Karpas-422 (cell line): ENCODE data around the gene MMP27. TPM values are rescaled to one million over a fixed set of nuclear protein-coding genes. Genes with fewer than 3 reads are reported as not detected.
A peak's percentile ranks its signal among the peaks of the same experiment; 100 is the strongest.
"Not testable (repeated sequence)": the region's sequence is repeated elsewhere in the genome, so short reads cannot be mapped to it uniquely, and the experiment has no call there.

Experiments
- DNase-seq: peaks from one replicate; pipeline ENCODE4 v3.0.0-alpha.2; 2015
- H2AFZ ChIP-seq: fragments of 200-600 bp; sonication (generic); 2 replicates; pipeline ENCODE4 v1.6.1; 2014; ENCODE audit warnings: antibody characterized with exemption, low read length, mixed read lengths
- H3K27ac ChIP-seq: fragments of 200-600 bp; sonication (generic); 2 replicates; pipeline ENCODE4 v1.5.1; 2014; ENCODE audit warnings: mild to moderate bottlenecking, low read length, moderate library complexity
- H3K27me3 ChIP-seq: fragments of 200-600 bp; sonication (generic); 2 replicates; pipeline ENCODE4 v1.6.1; 2014; ENCODE audit warnings: low read length, mixed read lengths
- H3K36me3 ChIP-seq: fragments of 200-600 bp; sonication (generic); 2 replicates; pipeline ENCODE4 v1.6.1; 2014; ENCODE audit warnings: low read length, mixed read lengths; ENCODE audit not compliant: insufficient read depth
- H3K4me1 ChIP-seq: fragments of 200-600 bp; sonication (generic); 2 replicates; pipeline ENCODE4 v1.6.1; 2014; ENCODE audit warnings: mild to moderate bottlenecking, low read length, mixed read lengths
- H3K4me2 ChIP-seq: fragments of 200-600 bp; sonication (generic); 2 replicates; pipeline ENCODE4 v1.6.1; 2014; ENCODE audit warnings: low read length, low read depth, mild to moderate bottlenecking; ENCODE audit not compliant: poor library complexity, severe bottlenecking
- H3K4me3 ChIP-seq: fragments of 200-600 bp; sonication (generic); 2 replicates; pipeline ENCODE4 v1.5.1; 2014; ENCODE audit warnings: mild to moderate bottlenecking, antibody characterized with exemption, low read length, mixed read lengths
- H3K79me2 ChIP-seq: fragments of 200-600 bp; sonication (generic); 2 replicates; pipeline ENCODE4 v1.6.1; 2014; ENCODE audit warnings: mild to moderate bottlenecking, low read length, mixed read lengths
- H3K9ac ChIP-seq: fragments of 200-600 bp; sonication (generic); 2 replicates; pipeline ENCODE4 v1.6.0; 2014; ENCODE audit warnings: low read length
- H3K9me2 ChIP-seq: fragments of 200-600 bp; sonication (generic), shearing (Covaris generic); replicated peaks from 2 replicates; pipeline ENCODE4 v1.6.0; 2014; ENCODE audit warnings: mild to moderate bottlenecking, low read length, moderate library complexity; ENCODE audit not compliant: insufficient read depth
- H3K9me3 ChIP-seq: fragments of 300-700, 200-600 bp; sonication (generic); 2 replicates; pipeline ENCODE4 v1.6.1; 2014; ENCODE audit warnings: low read length, mixed read lengths
- H4K20me1 ChIP-seq: fragments of 200-600 bp; sonication (generic); 2 replicates; pipeline ENCODE4 v1.6.1; 2014; ENCODE audit warnings: mild to moderate bottlenecking, antibody characterized with exemption, low read length, low read depth; ENCODE audit not compliant: insufficient read depth
- total RNA-seq: library from RNA; depleted of rRNA; stranded (reverse); fragments of >200 nt; shearing (Covaris generic); gene quantifications from 2 replicates; pipeline ENCODE4 v1.2.3, GENCODE V29; 2014; ENCODE audit warnings: low replicate concordance; rRNA removed

Gene MMP27
- total RNA-seq, result not detected in 2 replicates

GRCh38 chr11:102705626-102706025 is at the start of gene MMP27:
MMP27 (minus strand) TSS chr11:102705769; CDS start chr11:102705714, 55 bp downstream.
- DNase-seq, result no peak
- Histone ChIP-seq H3K27me3 (no peaks in the 10 kb centered on the region; the same call in 1 of the 2 replicates), H3K9me2 (no peaks in the 10 kb centered on the region), H3K9me3 (no peaks in the 10 kb centered on the region), H3K36me3 (no peaks in the 10 kb centered on the region), H3K4me3 (no peak within 1 kb of the TSS), H3K4me2 (no peak within 1 kb of the TSS), H2AFZ (no peak within 1 kb of the TSS), H3K27ac (no peak within 1 kb of the TSS), H4K20me1 (no peaks in the 10 kb centered on the region), H3K79me2 (no peaks in the 10 kb centered on the region), H3K4me1 (no peaks in the 10 kb centered on the region), H3K9ac (no peak within 1 kb of the TSS)

- Histone ChIP-seq H3K27ac (no peak overlapping the region), H3K79me2 (no peaks in the 10 kb centered on the region), H3K36me3 (no peaks in the 10 kb centered on the region), H3K9me3 (no peaks in the 10 kb centered on the region), H3K27me3 (no peaks in the 10 kb centered on the region; the same call in 1 of the 2 replicates), H3K9ac (no peak overlapping the region), H2AFZ (no peak overlapping the region), H4K20me1 (no peaks in the 10 kb centered on the region), H3K4me1 (no peaks in the 10 kb centered on the region), H3K4me2 (no peak overlapping the region), H3K9me2 (no peaks in the 10 kb centered on the region), H3K4me3 (no peak overlapping the region)
- no peak for DNase-seq
Observed at GRCh38 chr11:102753267-102753666, 47.7 kb upstream of the MMP27 start.

- H3K9me3 ChIP-seq, result no peaks in the 10 kb centered on the region
- no peaks in the 10 kb centered on the region for H3K36me3 ChIP-seq
- no peaks in the 10 kb centered on the region for H3K4me1 ChIP-seq
- no peaks in the 10 kb centered on the region for H3K9me2 ChIP-seq
- H3K4me3 ChIP-seq, result no peak overlapping the region
- no peak overlapping the region for H2AFZ ChIP-seq
- H3K27ac ChIP-seq, result no peak overlapping the region
- no peak for DNase-seq
- no peaks in the 10 kb centered on the region for H3K79me2 ChIP-seq
- no peak overlapping the region for H3K4me2 ChIP-seq
- no peak overlapping the region for H3K9ac ChIP-seq
- H3K27me3 ChIP-seq, result no peaks in the 10 kb centered on the region; the same call in 1 of the 2 replicates
- H4K20me1 ChIP-seq, result no peaks in the 10 kb centered on the region
Observed at GRCh38 chr11:102751673-102752072, 46.1 kb upstream of the MMP27 start.

- no peak overlapping the region for H3K4me3 ChIP-seq
- no peaks in the 10 kb centered on the region for H3K79me2 ChIP-seq
- no peaks in the 10 kb centered on the region; the same call in 1 of the 2 replicates for H3K27me3 ChIP-seq
- no peaks in the 10 kb centered on the region for H3K4me1 ChIP-seq
- H3K4me2 ChIP-seq, result no peak overlapping the region
- H3K9ac ChIP-seq, result no peak overlapping the region
- no peaks in the 10 kb centered on the region for H3K36me3 ChIP-seq
- H3K9me3 ChIP-seq, result no peaks in the 10 kb centered on the region
- H4K20me1 ChIP-seq, result no peaks in the 10 kb centered on the region
- H2AFZ ChIP-seq, result no peak overlapping the region
- H3K27ac ChIP-seq, result no peak overlapping the region
- no peak for DNase-seq
- H3K9me2 ChIP-seq, result no peaks in the 10 kb centered on the region
Observed at GRCh38 chr11:102749101-102749722, 43.6 kb upstream of the MMP27 start.

GRCh38 chr11:102746746-102747578 is 41.4 kb upstream of the MMP27 start:
- not testable (repeated sequence) for H3K9ac ChIP-seq, H3K27ac ChIP-seq, H3K36me3 ChIP-seq, H2AFZ ChIP-seq, H3K27me3 ChIP-seq, H3K4me1 ChIP-seq, H3K9me2 ChIP-seq, H3K4me3 ChIP-seq, H3K79me2 ChIP-seq, H3K9me3 ChIP-seq, DNase-seq, H3K4me2 ChIP-seq, H4K20me1 ChIP-seq

GRCh38 chr11:102734650-102735049 is 29.1 kb upstream of the MMP27 start:
- Histone ChIP-seq H3K4me2 (no peak overlapping the region), H4K20me1 (no peaks in the 10 kb centered on the region), H3K9ac (no peak overlapping the region), H3K4me1 (no peaks in the 10 kb centered on the region), H3K9me2 (no peaks in the 10 kb centered on the region), H3K4me3 (no peak overlapping the region), H3K36me3 (no peaks in the 10 kb centered on the region), H3K9me3 (peaks cover 4% of the 10 kb centered on the region), H2AFZ (no peak overlapping the region), H3K27ac (no peak overlapping the region), H3K79me2 (no peaks in the 10 kb centered on the region), H3K27me3 (no peaks in the 10 kb centered on the region)
- DNase-seq, result no peak

- DNase-seq, result peak; percentile 93
- H3K4me3 ChIP-seq, result no peak overlapping the region
- H3K27ac ChIP-seq, result no peak overlapping the region
- H3K36me3 ChIP-seq, result no peaks in the 10 kb centered on the region
- H3K4me1 ChIP-seq, result no peaks in the 10 kb centered on the region
- no peak overlapping the region for H2AFZ ChIP-seq
- H3K79me2 ChIP-seq, result no peaks in the 10 kb centered on the region
- no peaks in the 10 kb centered on the region for H3K27me3 ChIP-seq
- peaks cover 4% of the 10 kb centered on the region for H3K9me3 ChIP-seq
- H4K20me1 ChIP-seq, result no peaks in the 10 kb centered on the region
- no peak overlapping the region for H3K9ac ChIP-seq
- H3K9me2 ChIP-seq, result no peaks in the 10 kb centered on the region
- H3K4me2 ChIP-seq, result no peak overlapping the region
Observed at GRCh38 chr11:102733232-102733875, 27.8 kb upstream of the MMP27 start.

GRCh38 chr11:102730944-102731343 is 25.4 kb upstream of the MMP27 start:
- H3K9me2 ChIP-seq, H4K20me1 ChIP-seq, H3K9ac ChIP-seq, H3K4me2 ChIP-seq, H3K4me3 ChIP-seq, DNase-seq, H3K27me3 ChIP-seq, H3K79me2 ChIP-seq, H2AFZ ChIP-seq, H3K36me3 ChIP-seq, H3K9me3 ChIP-seq, H3K27ac ChIP-seq, H3K4me1 ChIP-seq: not testable (repeated sequence)
